B cell (primary cell): ENCODE measurements around the gene IFT88.

Source experiments
- EZH2 ChIP-seq: IDR thresholded peaks from 2 replicates; pipeline ENCODE4 v1.6.1; 2012; ENCODE audit warnings: borderline replicate concordance, low read depth, mild to moderate bottlenecking, moderate library complexity, low read length; ENCODE audit not compliant: insufficient read depth, poor library complexity, severe bottlenecking
- TF ChIP-seq, protein P1 (sequence below): fragments of 200-600 bp; IDR thresholded peaks from one replicate; pipeline ENCODE4 v1.8.0; 2022; ENCODE audit warnings: antibody characterized with exemption, mild to moderate bottlenecking

GRCh38 chr13:20666948-20667347 is 100.0 kb downstream of the IFT88 start:
- TF ChIP-seq, protein P1, sequence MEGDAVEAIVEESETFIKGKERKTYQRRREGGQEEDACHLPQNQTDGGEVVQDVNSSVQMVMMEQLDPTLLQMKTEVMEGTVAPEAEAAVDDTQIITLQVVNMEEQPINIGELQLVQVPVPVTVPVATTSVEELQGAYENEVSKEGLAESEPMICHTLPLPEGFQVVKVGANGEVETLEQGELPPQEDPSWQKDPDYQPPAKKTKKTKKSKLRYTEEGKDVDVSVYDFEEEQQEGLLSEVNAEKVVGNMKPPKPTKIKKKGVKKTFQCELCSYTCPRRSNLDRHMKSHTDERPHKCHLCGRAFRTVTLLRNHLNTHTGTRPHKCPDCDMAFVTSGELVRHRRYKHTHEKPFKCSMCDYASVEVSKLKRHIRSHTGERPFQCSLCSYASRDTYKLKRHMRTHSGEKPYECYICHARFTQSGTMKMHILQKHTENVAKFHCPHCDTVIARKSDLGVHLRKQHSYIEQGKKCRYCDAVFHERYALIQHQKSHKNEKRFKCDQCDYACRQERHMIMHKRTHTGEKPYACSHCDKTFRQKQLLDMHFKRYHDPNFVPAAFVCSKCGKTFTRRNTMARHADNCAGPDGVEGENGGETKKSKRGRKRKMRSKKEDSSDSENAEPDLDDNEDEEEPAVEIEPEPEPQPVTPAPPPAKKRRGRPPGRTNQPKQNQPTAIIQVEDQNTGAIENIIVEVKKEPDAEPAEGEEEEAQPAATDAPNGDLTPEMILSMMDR, result no peak
- no peak for TF ChIP-seq EZH2
